ENCODE measurements around the gene LMAN2.

Gene LMAN2

GRCh38 chr5:177302354-177303110, 48.9 kb downstream of the LMAN2 start:
- H3K4me3 ChIP-seq (ENCODE audit: low read depth, low read length), result peak overlapping the region; percentile 78
- TF ChIP-seq CTCF (IDR thresholded peaks at IDR 0.05; ENCODE audit: borderline replicate concordance, insufficient read depth, low read depth, low read length), result 0 out of 2 replicates have a peak, but pooled peaks have one; percentile 19

DNA sequence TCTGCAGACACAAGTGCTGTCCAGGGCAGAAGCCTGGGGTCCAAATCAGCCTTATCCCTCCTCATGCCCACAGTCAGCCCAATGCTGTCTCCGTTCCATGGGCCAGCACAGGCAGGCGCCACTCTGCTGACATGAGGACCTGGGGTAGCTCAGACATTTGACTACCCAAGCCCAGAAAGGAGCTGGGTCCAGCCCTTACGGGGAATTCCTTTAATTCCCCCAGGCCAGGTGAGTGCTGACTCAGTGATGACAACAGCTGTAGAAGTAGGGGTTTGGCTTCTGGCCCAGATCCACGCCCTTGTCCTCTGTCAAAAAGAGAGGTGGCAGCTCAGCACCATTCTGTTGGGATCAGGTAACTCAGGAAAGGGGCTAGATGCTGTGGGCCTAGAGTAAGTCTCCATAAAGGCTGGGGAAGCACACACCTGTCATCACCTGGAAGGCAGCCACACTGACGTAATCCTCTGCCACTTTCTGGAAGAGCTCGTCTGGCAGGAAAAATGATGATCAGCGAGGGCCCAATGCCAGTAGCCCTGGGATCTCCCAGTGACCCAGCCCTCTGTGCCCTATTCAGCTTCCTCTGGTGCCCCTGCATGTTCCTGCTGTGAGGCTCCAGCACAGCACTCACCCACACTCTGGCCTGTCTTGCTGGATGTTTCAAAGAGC, 49.8 kb downstream of the LMAN2 start:
- no peak overlapping the region for H3K4me3 ChIP-seq (ENCODE audit: low read depth, low read length)

DNA sequence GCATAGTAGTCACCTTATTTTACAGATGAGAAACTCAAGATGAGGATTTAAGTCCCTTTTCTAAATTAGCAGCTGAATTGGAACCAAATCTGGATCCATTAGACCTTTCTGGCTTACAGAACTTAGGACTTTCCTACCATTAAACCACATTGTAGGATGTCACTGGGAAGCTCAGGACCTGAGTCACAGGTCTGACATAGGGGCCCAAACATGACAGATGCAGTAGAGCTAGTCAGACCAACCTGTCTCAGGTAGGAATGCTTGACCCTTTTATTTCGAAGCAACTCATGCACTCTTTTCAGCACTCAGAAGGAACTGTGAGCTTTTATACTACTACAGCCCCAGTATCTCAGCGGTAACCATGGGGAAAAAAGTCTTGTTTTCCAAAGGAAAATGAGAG, 50.5 kb downstream of the LMAN2 start:
- no peak for TF ChIP-seq CTCF (IDR thresholded peaks at IDR 0.05; ENCODE audit: borderline replicate concordance, insufficient read depth, low read depth, low read length)
- H3K4me3 ChIP-seq (ENCODE audit: low read depth, low read length), result no peak overlapping the region

More for the DNA sequence above, 49.8 kb downstream of the LMAN2 start:
- TF ChIP-seq CTCF (IDR thresholded peaks at IDR 0.05; ENCODE audit: borderline replicate concordance, insufficient read depth, low read depth, low read length), result no peak

- H3K4me3 ChIP-seq (ENCODE audit: low read depth, low read length), result peak overlapping the region; percentile 8
- no peak for TF ChIP-seq CTCF (IDR thresholded peaks at IDR 0.05; ENCODE audit: borderline replicate concordance, insufficient read depth, low read depth, low read length)
Measured at GRCh38 chr5:177300236-177300880, 51.1 kb downstream of the LMAN2 start.

GRCh38 chr5:177299697-177300096, 51.8 kb downstream of the LMAN2 start:
- TF ChIP-seq CTCF (IDR thresholded peaks at IDR 0.05; ENCODE audit: borderline replicate concordance, insufficient read depth, low read depth, low read length), result no peak
- H3K4me3 ChIP-seq (ENCODE audit: low read depth, low read length), result no peak overlapping the region

GRCh38 chr5:177297922-177298321, 53.5 kb downstream of the LMAN2 start:
- TF ChIP-seq CTCF (IDR thresholded peaks at IDR 0.05; ENCODE audit: borderline replicate concordance, insufficient read depth, low read depth, low read length), result no peak
- no peak overlapping the region for H3K4me3 ChIP-seq (ENCODE audit: low read depth, low read length)

All from GM12875 (cell line).